HG02610 (cell line): ENCODE measurements around the gene CMIP.

Source experiments
- ATAC-seq: cut with Tn5 transposase; IDR thresholded peaks from one replicate; pipeline ENCODE4 v1.9.1; 2021; ENCODE audit warnings: mild to moderate bottlenecking, moderate library complexity; ENCODE audit not compliant: unreplicated experiment

CMIP gene

GRCh38 chr16:81473969-81474959 is 29.7 kb downstream of the CMIP start:
- ATAC-seq: no peak

- ATAC-seq: no peak
Measured at GRCh38 chr16:81477697-81478693, 33.4 kb downstream of the CMIP start.

GRCh38 chr16:81478876-81479511 is 34.4 kb downstream of the CMIP start:
- peak; percentile 48 for ATAC-seq

DNA sequence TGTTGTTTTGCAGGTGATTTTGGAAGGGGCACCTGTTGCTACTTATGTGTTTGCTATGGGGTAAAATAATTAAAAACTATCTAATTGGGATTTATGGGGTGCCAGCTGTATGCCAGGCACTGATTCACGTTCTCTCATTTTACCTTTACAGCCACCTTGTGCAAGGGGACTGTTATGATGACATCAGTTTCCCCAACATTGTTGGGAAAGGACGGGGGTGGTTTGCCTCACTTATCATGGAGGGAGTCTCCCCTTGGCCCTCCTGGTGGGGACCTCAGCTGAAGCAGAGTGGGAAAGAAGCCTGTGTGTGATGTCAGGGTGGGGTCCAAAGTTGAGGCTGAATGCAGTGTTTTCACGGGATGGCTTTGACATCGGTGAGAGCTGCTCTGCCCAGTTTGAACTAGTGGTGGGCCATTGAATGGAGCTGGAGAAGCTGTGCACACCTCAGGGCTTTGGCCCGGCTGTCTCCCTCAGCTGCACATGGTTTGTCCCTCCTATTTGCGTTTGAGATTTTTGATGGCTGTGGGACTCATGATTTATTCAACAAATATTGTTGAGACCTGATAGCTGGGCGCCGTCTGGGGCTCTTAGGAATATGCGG is 36.1 kb downstream of the CMIP start:
- ATAC-seq: no peak

DNA sequence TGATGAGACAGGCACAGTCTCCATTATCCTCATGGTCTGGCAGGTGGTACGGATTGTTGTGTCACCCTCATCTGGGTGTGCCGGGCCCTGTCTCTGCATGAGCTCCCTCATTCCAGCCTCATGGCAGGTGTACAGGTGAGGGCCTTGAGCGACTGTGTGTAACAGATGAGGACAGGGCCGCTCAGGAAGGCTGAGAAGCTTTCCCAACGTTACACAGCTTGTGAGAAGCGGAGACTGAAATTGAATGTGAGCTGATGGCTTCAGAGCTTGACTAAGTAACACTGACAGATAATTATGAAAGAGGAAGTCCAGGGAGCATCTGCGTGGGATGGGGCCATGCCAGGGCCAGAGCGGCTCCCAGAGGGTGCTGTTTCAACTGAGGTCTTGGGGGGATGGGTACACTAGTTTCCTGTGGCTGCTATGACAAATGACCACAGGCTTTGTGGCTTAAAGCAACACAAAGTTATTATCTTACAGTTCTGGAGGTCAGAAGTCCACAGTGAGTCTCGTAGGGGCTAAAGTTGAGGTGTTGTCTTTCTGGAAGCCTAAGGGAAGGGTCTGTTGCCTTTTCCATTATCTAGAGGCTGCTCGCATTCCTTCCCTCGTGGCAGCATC is 36.7 kb downstream of the CMIP start:
- peak; percentile 88 for ATAC-seq

DNA sequence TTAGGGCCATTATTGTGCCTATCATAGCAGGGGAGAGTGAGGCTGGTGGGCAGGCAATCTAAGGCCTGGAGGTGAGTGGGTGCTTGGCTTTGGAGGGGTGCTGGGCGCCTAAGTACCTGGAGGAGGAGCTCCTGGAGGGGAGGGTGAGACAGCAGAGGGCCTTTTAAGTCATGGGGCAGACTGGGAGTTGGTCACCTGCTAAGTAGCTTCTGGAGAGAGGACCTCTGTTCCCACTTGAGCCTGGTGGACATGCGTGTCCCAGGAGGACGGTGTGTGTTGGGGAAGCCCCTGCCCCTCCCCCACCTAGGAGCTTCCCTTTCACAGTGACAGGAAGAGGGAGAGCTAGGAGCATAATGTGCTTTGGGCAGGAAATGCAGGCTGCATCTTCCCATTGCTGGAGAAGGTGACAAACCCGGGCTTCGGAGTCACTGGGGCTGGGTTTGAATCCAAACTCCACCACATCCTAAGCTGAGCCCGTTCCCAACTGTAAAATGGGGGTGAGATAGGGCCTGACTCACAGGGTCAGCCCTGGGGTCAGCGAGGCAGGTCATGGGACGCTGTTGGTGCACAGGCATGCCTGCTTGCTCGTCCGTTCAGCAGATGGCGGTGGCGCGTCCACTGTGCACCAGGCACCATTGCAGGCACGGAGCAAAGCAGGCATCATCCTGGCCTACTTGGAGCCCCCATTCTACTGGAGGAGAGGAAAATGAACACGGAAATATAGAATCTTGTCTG is 37.9 kb downstream of the CMIP start:
- ATAC-seq: no peak

GRCh38 chr16:81483064-81483969 is 38.7 kb downstream of the CMIP start:
- ATAC-seq: no peak

DNA sequence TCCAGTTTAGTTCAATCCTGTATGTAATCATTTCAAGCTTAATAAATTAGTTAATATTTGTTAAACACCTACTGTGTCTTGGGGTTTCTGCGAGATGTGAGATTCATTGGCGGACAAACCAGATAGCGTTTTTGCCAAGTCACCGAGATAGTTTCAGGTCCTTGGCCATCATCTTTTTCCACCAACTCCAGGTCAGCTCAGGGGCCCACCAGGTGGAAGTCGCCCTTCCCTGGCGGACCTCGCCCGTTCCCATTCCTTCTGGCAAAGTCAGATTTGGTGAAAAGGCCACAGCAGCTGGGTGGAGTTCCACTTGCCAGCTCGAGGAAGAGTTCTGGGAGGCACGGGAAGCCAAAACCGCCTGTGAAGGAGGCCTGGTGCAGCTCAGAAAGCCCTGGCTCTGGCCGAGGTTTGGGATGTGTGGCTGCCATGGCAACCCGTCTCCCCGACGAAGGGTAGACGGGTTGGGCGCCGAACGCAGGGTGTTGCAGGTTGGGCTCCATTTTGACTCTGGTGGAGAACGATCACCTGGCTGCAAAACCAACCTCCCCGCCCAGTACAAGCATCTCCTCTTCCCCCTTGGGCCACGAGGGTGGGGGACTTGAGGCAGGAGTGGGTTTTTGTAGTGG is 39.5 kb downstream of the CMIP start:
- ATAC-seq: no peak

DNA sequence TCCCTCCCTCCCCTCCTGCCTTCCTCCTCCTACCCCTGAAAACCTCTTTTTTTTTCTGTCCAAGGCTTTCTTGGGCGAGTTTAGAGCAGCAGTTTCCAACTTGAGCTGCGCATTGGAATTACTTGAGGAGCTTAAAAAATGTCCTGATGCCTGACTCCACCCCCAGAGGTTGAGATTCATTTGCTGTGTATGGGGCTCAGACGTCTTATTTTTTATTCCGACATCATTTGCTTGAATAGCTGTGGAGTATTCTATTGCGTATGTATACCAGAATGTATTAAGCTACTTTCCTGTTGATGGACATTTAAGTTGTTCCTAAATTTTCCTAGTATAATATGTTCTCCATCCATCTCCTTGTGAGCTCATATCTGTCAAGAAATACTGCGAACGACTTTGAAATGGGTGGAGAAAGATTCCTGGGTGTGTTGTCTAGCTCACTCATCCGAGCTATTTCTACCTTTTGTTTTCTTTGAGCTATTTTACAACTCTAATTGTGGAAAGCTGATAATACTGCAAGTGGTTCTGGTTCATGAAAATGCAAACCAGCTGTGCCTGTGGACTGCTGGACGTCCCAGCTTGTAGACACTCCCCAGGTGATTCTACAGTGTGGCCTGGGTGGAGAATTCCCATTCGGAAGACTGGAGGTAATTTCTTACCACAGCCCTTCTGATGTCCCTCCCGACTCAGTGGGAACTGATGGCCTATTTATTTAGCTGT is 40.5 kb downstream of the CMIP start:
- no peak for ATAC-seq

- ATAC-seq: no peak
Measured at GRCh38 chr16:81485824-81486539, 41.4 kb downstream of the CMIP start.

DNA sequence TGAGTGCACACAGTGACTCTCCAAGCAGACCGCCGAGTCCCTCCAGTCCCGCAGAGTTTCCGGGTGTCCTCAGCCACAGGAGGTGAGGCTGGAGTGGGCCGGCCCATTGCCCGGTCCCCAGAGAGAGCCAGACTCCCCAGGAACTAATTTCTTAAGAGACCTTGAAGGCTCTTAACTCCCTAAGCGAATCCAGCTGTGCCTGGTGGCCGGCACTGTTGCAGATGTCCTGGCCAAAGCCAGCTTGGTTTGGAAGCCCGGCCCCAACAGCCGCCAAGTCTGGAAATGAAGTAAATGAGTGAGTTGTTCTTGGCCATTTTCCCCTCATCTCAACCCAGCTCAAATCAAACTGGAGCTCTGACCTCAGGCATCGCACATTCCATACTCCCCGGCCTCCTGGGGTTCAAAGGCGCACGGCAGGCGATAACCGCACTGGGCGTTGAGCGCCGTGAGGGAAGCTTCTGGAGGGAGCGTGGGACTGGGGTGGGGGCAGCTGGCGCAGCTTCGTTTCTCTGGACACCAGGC is 42.0 kb downstream of the CMIP start:
- no peak for ATAC-seq

DNA sequence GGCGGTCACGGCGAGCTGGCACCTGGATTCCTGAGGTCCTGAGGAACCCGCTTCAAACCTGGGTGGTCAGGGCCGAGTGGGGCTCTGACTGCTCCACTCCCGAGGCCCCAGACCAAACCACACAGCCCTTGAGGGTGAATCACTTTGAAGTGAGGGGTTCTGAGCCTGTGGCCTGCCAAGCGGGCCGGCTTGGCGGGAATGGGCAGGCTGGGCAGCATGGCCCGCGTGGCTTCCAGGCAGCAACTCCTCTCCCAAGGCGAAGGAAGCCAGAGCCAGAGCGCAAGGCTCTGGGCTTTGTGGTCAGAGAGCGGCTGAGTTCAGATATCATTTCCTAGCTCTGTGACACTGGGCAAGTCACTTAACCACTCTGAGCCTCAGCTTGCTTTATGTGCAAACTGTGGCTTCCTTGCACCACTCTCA is 42.7 kb downstream of the CMIP start:
- no peak for ATAC-seq

GRCh38 chr16:81488687-81489411 is 44.2 kb downstream of the CMIP start:
- ATAC-seq: no peak

GRCh38 chr16:81489547-81490267 is 45.1 kb downstream of the CMIP start:
- no peak for ATAC-seq

DNA sequence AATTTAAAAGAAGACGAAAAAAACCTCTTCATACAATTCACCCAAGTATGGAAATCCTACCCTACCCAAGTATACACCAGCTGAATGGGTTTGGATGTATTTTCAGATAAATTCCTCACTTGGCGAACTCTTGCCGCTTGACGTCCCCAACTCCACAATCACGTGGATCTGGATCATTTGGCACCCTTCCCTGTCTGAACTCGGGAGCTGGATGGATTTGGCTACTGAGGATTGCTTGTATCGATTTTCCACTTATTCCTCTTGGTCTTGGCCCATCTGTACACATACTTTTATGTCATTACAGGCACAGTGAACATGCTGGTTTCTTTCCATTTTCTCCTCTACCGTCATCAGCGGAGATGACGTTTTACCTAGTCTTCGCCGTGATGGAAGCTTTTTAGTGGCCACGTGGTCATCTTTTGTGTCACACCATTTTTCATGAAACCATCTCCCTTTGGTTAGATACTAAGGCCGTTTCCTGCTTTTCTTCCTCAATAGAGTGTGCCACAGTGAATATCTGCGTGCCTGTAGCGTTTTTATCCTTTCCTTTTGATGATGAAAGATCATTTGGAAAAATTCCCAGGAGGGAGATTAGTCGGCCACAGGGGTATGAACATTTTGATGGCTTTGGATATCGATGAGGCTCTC is 47.1 kb downstream of the CMIP start:
- ATAC-seq: no peak
